Mesenchymal stem cell (in vitro differentiated cells and primary cell): ENCODE results near the gene GLB1L3.

ENCODE experiments used
- DNase-seq: peaks from one replicate; pipeline ENCODE4 v3.0.0-alpha.2; 2013
- H2AFZ ChIP-seq: one replicate; pipeline ENCODE4 v1.6.1; 2013; ENCODE audit warnings: low read depth, mild to moderate bottlenecking, control low read depth, inconsistent platforms, low read length, moderate library complexity
- H2AK5ac ChIP-seq: 2 replicates; pipeline ENCODE4 v1.6.1; 2013; ENCODE audit warnings: low read length, moderate library complexity, mild to moderate bottlenecking, inconsistent platforms; ENCODE audit not compliant: severe bottlenecking
- H2BK120ac ChIP-seq: one replicate; pipeline ENCODE4 v1.6.1; 2013; ENCODE audit warnings: low read depth, mild to moderate bottlenecking, inconsistent platforms, low read length, moderate library complexity
- H2BK12ac ChIP-seq, 2 experiments: one replicate each; pipeline ENCODE4 v1.6.1; 2013; ENCODE audit warnings: inconsistent platforms in 2 of 2, low read length in 2 of 2, mild to moderate bottlenecking in 2 of 2, moderate library complexity in 2 of 2, control low read depth in 1 of 2
- H2BK15ac ChIP-seq: one replicate; pipeline ENCODE4 v1.6.1; 2013; ENCODE audit warnings: mild to moderate bottlenecking, low read depth, inconsistent platforms; ENCODE audit not compliant: poor library complexity, severe bottlenecking
- H2BK5ac ChIP-seq: 2 replicates; pipeline ENCODE4 v1.6.1; 2013; ENCODE audit warnings: low read depth, mild to moderate bottlenecking, low read length, control low read depth, inconsistent platforms; ENCODE audit not compliant: poor library complexity, severe bottlenecking
- H3K14ac ChIP-seq, 2 experiments: one replicate each; pipeline ENCODE4 v1.6.1; 2013; ENCODE audit warnings: inconsistent platforms in 2 of 2, low read length in 2 of 2, control low read depth in 1 of 2, mild to moderate bottlenecking in 1 of 2, moderate library complexity in 1 of 2
- H3K18ac ChIP-seq, 2 experiments: one replicate each; pipeline ENCODE4 v1.6.1; 2013; ENCODE audit warnings: inconsistent platforms in 2 of 2, low read length in 2 of 2, control low read depth in 1 of 2, low read depth in 1 of 2, mild to moderate bottlenecking in 1 of 2
- H3K23ac ChIP-seq, 2 experiments: one replicate each; pipeline ENCODE4 v1.6.1; 2013; ENCODE audit warnings: inconsistent platforms in 2 of 2, low read length in 2 of 2, mild to moderate bottlenecking in 2 of 2, moderate library complexity in 2 of 2, control low read depth in 1 of 2
- H3K27ac ChIP-seq: 2 replicates; pipeline ENCODE4 v1.5.1; 2013; ENCODE audit warnings: mild to moderate bottlenecking, moderate library complexity, low read length, control low read depth, inconsistent platforms; ENCODE audit not compliant: poor library complexity, severe bottlenecking
- H3K27me3 ChIP-seq, 2 experiments: 2 replicates each; pipeline versions ENCODE4 v1.6.1 to v1.7.0; 2013; ENCODE audit warnings: low read length in 2 of 2, mild to moderate bottlenecking in 2 of 2, moderate library complexity in 2 of 2, control low read depth in 1 of 2, inconsistent platforms in 1 of 2; ENCODE audit not compliant: control insufficient read depth in 1 of 2, insufficient read depth in 1 of 2
- H3K36me3 ChIP-seq, 2 experiments: 2 replicates each; pipeline versions ENCODE4 v1.6.1 to v1.7.0; 2013; ENCODE audit warnings: low read length in 2 of 2, control low read depth in 1 of 2, inconsistent platforms in 1 of 2, low read depth in 1 of 2, mild to moderate bottlenecking in 1 of 2; ENCODE audit not compliant: insufficient read depth in 2 of 2, control insufficient read depth in 1 of 2
- H3K4ac ChIP-seq, 2 experiments: one replicate each; pipeline ENCODE4 v1.6.1; 2013; ENCODE audit warnings: inconsistent platforms in 2 of 2, low read length in 2 of 2, mild to moderate bottlenecking in 2 of 2, moderate library complexity in 2 of 2, control low read depth in 1 of 2, low read depth in 1 of 2
- H3K4me1 ChIP-seq: 2 replicates; pipeline ENCODE4 v1.6.1; 2013; ENCODE audit warnings: low read depth, low read length, control low read depth; ENCODE audit not compliant: control insufficient read depth, insufficient read depth
- H3K4me2 ChIP-seq: 2 replicates; pipeline ENCODE4 v1.6.1; 2013; ENCODE audit warnings: low read length, mild to moderate bottlenecking, inconsistent platforms; ENCODE audit not compliant: poor library complexity, severe bottlenecking
- H3K4me3 ChIP-seq, 2 experiments: 2 replicates each; pipeline versions ENCODE4 v1.5.1 to v1.7.0; 2013; ENCODE audit warnings: low read length in 2 of 2, mild to moderate bottlenecking in 2 of 2, control low read depth in 1 of 2, low read depth in 1 of 2; ENCODE audit not compliant: insufficient read depth in 1 of 2
- H3K79me1 ChIP-seq: replicated peaks from 2 replicates; pipeline ENCODE4 v1.6.1; 2013; ENCODE audit warnings: mild to moderate bottlenecking, control low read depth, low read length, inconsistent platforms; ENCODE audit not compliant: poor library complexity, severe bottlenecking
- H3K9ac ChIP-seq: 2 replicates; pipeline ENCODE4 v1.7.0; 2013; ENCODE audit warnings: mild to moderate bottlenecking, low read length, moderate library complexity
- H3K9me3 ChIP-seq: 2 replicates; pipeline ENCODE4 v1.7.0; 2013; ENCODE audit warnings: mild to moderate bottlenecking, low read length; ENCODE audit not compliant: control insufficient read depth
- H4K8ac ChIP-seq: one replicate; pipeline ENCODE4 v1.6.1; 2013; ENCODE audit warnings: inconsistent platforms, mild to moderate bottlenecking, low read length, moderate library complexity
- H4K91ac ChIP-seq: one replicate; pipeline ENCODE4 v1.6.1; 2013; ENCODE audit warnings: mild to moderate bottlenecking, low read length, inconsistent platforms
- WGBS: methylation state at CpG from one replicate; pipeline ENCODE4 v1.1.7; 2013; ENCODE audit warnings: mixed read lengths; 5-methylcytosine and 5-hydroxymethylcytosine counted together

GLB1L3 gene

GRCh38 chr11:134328433-134328832 lies 52.3 kb downstream of the GLB1L3 start:
- H2BK120ac ChIP-seq = no peak overlapping the region
- H2BK5ac ChIP-seq = no peak overlapping the region
- H3K4me3 ChIP-seq = no peak overlapping the region
- peaks cover 25 to 29% of the 10 kb centered on the region in 2 experiments for H3K27me3 ChIP-seq
- H4K91ac ChIP-seq = no peak overlapping the region
- DNase-seq = no peak
- no peak overlapping the region for H3K4me2 ChIP-seq
- no peak overlapping the region for H4K8ac ChIP-seq
- no peaks in the 10 kb centered on the region for H3K36me3 ChIP-seq
- no peak overlapping the region for H3K9ac ChIP-seq
- H2AK5ac ChIP-seq = no peak overlapping the region
- H3K27ac ChIP-seq = no peak overlapping the region
- H2BK12ac ChIP-seq = no peak overlapping the region
- H3K4me1 ChIP-seq = peaks cover 10% of the 10 kb centered on the region
- no peak overlapping the region for H3K23ac ChIP-seq
- H3K79me1 ChIP-seq = no peaks in the 10 kb centered on the region
- H3K14ac ChIP-seq = no peak overlapping the region
- 79% methylated on average over 1 of the region's 1 CpG for WGBS
- no peak overlapping the region for H2BK15ac ChIP-seq
- H3K18ac ChIP-seq = no peak overlapping the region
- H3K9me3 ChIP-seq = no peaks in the 10 kb centered on the region
- no peak overlapping the region for H3K4ac ChIP-seq
- no peak overlapping the region for H2AFZ ChIP-seq

DNA sequence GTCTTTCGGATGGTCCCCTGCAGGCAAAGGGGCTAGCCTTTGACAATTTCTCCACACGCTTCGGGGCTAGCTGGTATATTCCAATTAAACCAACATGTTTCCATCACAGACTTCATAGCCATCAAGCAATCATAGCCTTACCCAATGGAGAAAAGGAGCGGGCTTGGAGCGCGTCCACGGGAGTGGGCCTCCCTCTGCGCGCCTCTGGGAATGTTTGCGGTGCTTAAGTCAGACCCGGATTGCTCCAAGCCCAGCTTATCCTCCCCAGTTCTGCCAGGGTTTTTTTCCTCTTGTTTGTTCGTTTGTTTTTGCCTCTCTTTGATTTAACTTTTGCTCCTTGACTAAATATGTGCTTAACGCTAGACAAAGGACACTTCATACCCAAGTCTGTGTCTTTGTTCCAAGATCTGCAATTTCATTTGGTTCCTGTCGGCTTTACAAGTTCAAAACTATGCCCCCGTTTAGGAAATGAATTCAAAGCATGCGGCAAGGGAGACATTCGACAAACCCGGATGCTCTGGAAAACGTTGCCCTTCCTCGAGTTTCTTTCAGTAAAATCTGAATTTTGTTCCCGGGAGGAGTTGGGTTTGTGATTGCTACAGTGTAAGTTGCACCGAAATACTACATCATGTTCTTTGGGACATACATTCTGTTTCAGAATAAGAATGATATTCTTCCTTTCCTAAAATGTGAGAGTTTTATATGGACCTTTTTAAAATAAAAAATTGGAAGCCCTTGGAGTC lies 54.6 kb downstream of the GLB1L3 start:
- Histone ChIP-seq H3K4me2 (no peak overlapping the region), H3K36me3 (no peaks in the 10 kb centered on the region), H3K4ac (no peak overlapping the region), H2AFZ (no peak overlapping the region), H2BK15ac (no peak overlapping the region), H2BK120ac (no peak overlapping the region), H3K27me3 (peaks cover 35 to 36% of the 10 kb centered on the region in 2 experiments), H3K9ac (no peak overlapping the region), H3K18ac (no peak overlapping the region), H3K79me1 (no peaks in the 10 kb centered on the region), H3K23ac (no peak overlapping the region), H2BK5ac (no peak overlapping the region), H4K91ac (no peak overlapping the region), H2BK12ac (no peak overlapping the region), H4K8ac (no peak overlapping the region), H3K4me3 (peak overlapping the region in 1 of 2 experiments; percentile 55), H3K14ac (no peak overlapping the region), H3K9me3 (no peaks in the 10 kb centered on the region), H2AK5ac (no peak overlapping the region), H3K27ac (no peak overlapping the region), H3K4me1 (peaks cover 10% of the 10 kb centered on the region)
- WGBS = 56% methylated on average over 19 of the region's 22 CpGs
- no peak for DNase-seq

DNA sequence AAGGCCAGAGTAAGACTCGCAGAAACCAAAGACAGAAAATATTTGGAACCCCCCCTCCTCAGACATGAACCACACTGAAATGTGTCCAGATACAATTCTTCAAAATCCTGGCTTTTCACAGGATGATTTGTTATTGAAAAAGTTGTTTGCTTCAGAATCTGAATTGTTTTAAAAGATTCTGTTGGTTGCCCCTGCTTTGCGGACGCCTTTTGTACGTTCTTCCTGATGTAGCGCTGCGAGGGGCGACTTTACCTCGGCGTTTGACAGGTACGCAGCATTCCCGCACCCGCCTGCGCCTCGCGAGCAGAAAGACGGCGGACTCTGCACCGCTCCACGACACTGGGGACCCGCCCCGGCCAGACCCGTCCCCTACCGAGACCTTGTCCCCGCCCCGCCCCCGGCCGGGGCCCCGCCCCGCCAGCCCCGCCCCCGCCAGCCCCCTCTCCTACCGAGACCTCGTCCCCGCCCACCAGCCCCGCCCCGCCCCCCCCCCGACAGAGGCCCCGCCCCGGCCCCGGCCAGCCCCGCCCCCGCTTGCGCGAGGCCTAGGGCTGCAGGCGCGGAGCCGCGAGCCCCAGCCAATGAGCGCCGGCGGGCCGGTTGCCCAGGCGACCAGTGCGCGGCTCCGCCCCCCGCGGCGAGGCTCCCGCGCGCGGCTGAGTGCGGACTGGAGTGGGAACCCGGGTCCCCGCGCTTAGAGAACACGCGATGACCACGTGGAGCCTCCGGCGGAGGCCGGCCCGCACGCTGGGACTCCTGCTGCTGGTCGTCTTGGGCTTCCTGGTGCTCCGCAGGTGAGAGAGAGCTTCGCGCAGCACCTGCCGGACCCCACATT lies 55.4 kb downstream of the GLB1L3 start, which contains the start of gene GLB1L2:
GLB1L2 (plus strand) TSS at position 635 of the 835 bp plus-strand sequence; CDS start at position 709, 74 bp downstream.
- Histone ChIP-seq H2AK5ac (no peak within 1 kb of the TSS), H3K79me1 (no peaks in the 10 kb centered on the region), H4K8ac (no peak within 1 kb of the TSS), H3K14ac (no peak within 1 kb of the TSS), H2AFZ (no peak within 1 kb of the TSS), H2BK120ac (no peak within 1 kb of the TSS), H3K9ac (no peak within 1 kb of the TSS), H3K27ac (no peak within 1 kb of the TSS), H3K4me3 (peak within 1 kb of the TSS; percentile 40 to 62), H3K36me3 (no peaks in the 10 kb centered on the region), H3K4me1 (peaks cover 10% of the 10 kb centered on the region), H2BK15ac (no peak within 1 kb of the TSS), H3K9me3 (no peaks in the 10 kb centered on the region), H3K4me2 (peak within 1 kb of the TSS; percentile 77), H4K91ac (no peak within 1 kb of the TSS), H3K27me3 (peaks cover 36 to 37% of the 10 kb centered on the region in 2 experiments), H3K23ac (no peak within 1 kb of the TSS), H2BK12ac (no peak within 1 kb of the TSS), H3K18ac (no peak within 1 kb of the TSS), H2BK5ac (no peak within 1 kb of the TSS), H3K4ac (no peak within 1 kb of the TSS)
- peak; percentile 1 for DNase-seq
- WGBS = 4% methylated on average over 54 of the region's 80 CpGs

- Histone ChIP-seq H3K14ac (no peak overlapping the region), H3K79me1 (no peaks in the 10 kb centered on the region), H4K8ac (no peak overlapping the region), H3K4me1 (peaks cover 10% of the 10 kb centered on the region), H3K27me3 (peaks cover 36 to 37% of the 10 kb centered on the region in 2 experiments), H2BK15ac (no peak overlapping the region), H2BK120ac (no peak overlapping the region), H3K4me3 (peak overlapping the region; percentile 28 to 62), H3K23ac (no peak overlapping the region), H3K36me3 (no peaks in the 10 kb centered on the region), H3K4me2 (peak overlapping the region; percentile 77), H3K18ac (no peak overlapping the region), H3K4ac (no peak overlapping the region), H2AFZ (no peak overlapping the region), H3K9ac (no peak overlapping the region), H2AK5ac (no peak overlapping the region), H2BK12ac (no peak overlapping the region), H3K9me3 (no peaks in the 10 kb centered on the region), H2BK5ac (no peak overlapping the region), H3K27ac (no peak overlapping the region), H4K91ac (no peak overlapping the region)
- DNase-seq = no peak
- 4% methylated on average over 40 of the region's 40 CpGs for WGBS
Measured at GRCh38 chr11:134332189-134332631, 56.0 kb downstream of the GLB1L3 start.
